IPS-18a (cell line): ENCODE data around the gene NELL1.

Experiments
- H3K27ac ChIP-seq: one replicate; pipeline ENCODE4 v1.5.1; 2013; ENCODE audit warnings: low read length
- H3K27me3 ChIP-seq: one replicate; pipeline ENCODE4 v1.6.1; 2013; ENCODE audit warnings: mild to moderate bottlenecking, low read length; ENCODE audit not compliant: control insufficient read depth, insufficient read depth
- H3K36me3 ChIP-seq: one replicate; pipeline ENCODE4 v1.6.1; 2013; ENCODE audit warnings: low read depth, low read length; ENCODE audit not compliant: control insufficient read depth
- H3K4me1 ChIP-seq: one replicate; pipeline ENCODE4 v1.6.1; 2013; ENCODE audit warnings: low read depth, low read length; ENCODE audit not compliant: control insufficient read depth
- H3K4me3 ChIP-seq: one replicate; pipeline ENCODE4 v1.5.1; 2013; ENCODE audit warnings: low read length
- H3K9ac ChIP-seq: one replicate; pipeline ENCODE4 v1.6.1; 2013; ENCODE audit warnings: mild to moderate bottlenecking, low read length, moderate library complexity
- H3K9me3 ChIP-seq: one replicate; pipeline ENCODE4 v1.6.1; 2013; ENCODE audit warnings: low read depth, low read length; ENCODE audit not compliant: control insufficient read depth

The NELL1 gene

GRCh38 chr11:20876738-20877137, 207.4 kb downstream of the NELL1 start:
- Histone ChIP-seq H3K4me3 (no peak overlapping the region), H3K27me3 (no peaks in the 10 kb centered on the region), H3K27ac (no peak overlapping the region), H3K36me3 (no peaks in the 10 kb centered on the region), H3K9me3 (no peaks in the 10 kb centered on the region), H3K4me1 (peaks cover 26% of the 10 kb centered on the region), H3K9ac (no peak overlapping the region)

GRCh38 chr11:20880094-20880493, 210.7 kb downstream of the NELL1 start:
- H3K36me3 ChIP-seq, result no peaks in the 10 kb centered on the region
- no peak overlapping the region for H3K27ac ChIP-seq
- H3K9ac ChIP-seq, result no peak overlapping the region
- H3K4me1 ChIP-seq, result peaks cover 31% of the 10 kb centered on the region
- no peak overlapping the region for H3K4me3 ChIP-seq
- H3K27me3 ChIP-seq, result no peaks in the 10 kb centered on the region
- H3K9me3 ChIP-seq, result no peaks in the 10 kb centered on the region

GRCh38 chr11:20881328-20882079, 212.1 kb downstream of the NELL1 start:
- Histone ChIP-seq H3K4me1 (peaks cover 25% of the 10 kb centered on the region), H3K9me3 (no peaks in the 10 kb centered on the region), H3K4me3 (no peak overlapping the region), H3K27me3 (no peaks in the 10 kb centered on the region), H3K36me3 (no peaks in the 10 kb centered on the region), H3K9ac (no peak overlapping the region), H3K27ac (no peak overlapping the region)

GRCh38 chr11:20887137-20887536, 217.8 kb downstream of the NELL1 start:
- Histone ChIP-seq H3K27ac (no peak overlapping the region), H3K27me3 (no peaks in the 10 kb centered on the region), H3K4me3 (no peak overlapping the region), H3K36me3 (no peaks in the 10 kb centered on the region), H3K9me3 (no peaks in the 10 kb centered on the region), H3K9ac (no peak overlapping the region), H3K4me1 (peaks cover 2% of the 10 kb centered on the region)

GRCh38 chr11:20894296-20894695, 224.9 kb downstream of the NELL1 start:
- H3K4me1 ChIP-seq, result no peaks in the 10 kb centered on the region

GRCh38 chr11:20909995-20910726, 240.8 kb downstream of the NELL1 start:
- Histone ChIP-seq H3K4me1 (peaks cover 31% of the 10 kb centered on the region), H3K9me3 (no peaks in the 10 kb centered on the region), H3K27me3 (no peaks in the 10 kb centered on the region), H3K9ac (no peak overlapping the region), H3K4me3 (no peak overlapping the region), H3K27ac (no peak overlapping the region), H3K36me3 (no peaks in the 10 kb centered on the region)

More at GRCh38 chr11:20894296-20894695, 224.9 kb downstream of the NELL1 start:
- Histone ChIP-seq H3K9me3 (no peaks in the 10 kb centered on the region), H3K36me3 (no peaks in the 10 kb centered on the region), H3K27me3 (no peaks in the 10 kb centered on the region), H3K4me3 (no peak overlapping the region), H3K9ac (no peak overlapping the region), H3K27ac (no peak overlapping the region)

- Histone ChIP-seq H3K27me3 (no peaks in the 10 kb centered on the region), H3K36me3 (no peaks in the 10 kb centered on the region), H3K9ac (no peak overlapping the region), H3K9me3 (no peaks in the 10 kb centered on the region), H3K27ac (no peak overlapping the region), H3K4me1 (peaks cover 32% of the 10 kb centered on the region), H3K4me3 (no peak overlapping the region)
These were observed 241.3 kb downstream of the NELL1 start for GRCh38 chr11:20910733-20911132.

GRCh38 chr11:20912065-20912821, 242.9 kb downstream of the NELL1 start:
- no peaks in the 10 kb centered on the region for H3K27me3 ChIP-seq
- H3K9me3 ChIP-seq, result no peaks in the 10 kb centered on the region
- H3K27ac ChIP-seq, result no peak overlapping the region
- no peak overlapping the region for H3K9ac ChIP-seq
- H3K4me1 ChIP-seq, result peaks cover 36% of the 10 kb centered on the region
- no peaks in the 10 kb centered on the region for H3K36me3 ChIP-seq
- H3K4me3 ChIP-seq, result peak overlapping the region; percentile 25

- no peaks in the 10 kb centered on the region for H3K27me3 ChIP-seq
- H3K27ac ChIP-seq, result no peak overlapping the region
- H3K4me1 ChIP-seq, result peaks cover 36% of the 10 kb centered on the region
- peak overlapping the region; percentile 25 for H3K4me3 ChIP-seq
- H3K9me3 ChIP-seq, result no peaks in the 10 kb centered on the region
- H3K36me3 ChIP-seq, result no peaks in the 10 kb centered on the region
- H3K9ac ChIP-seq, result no peak overlapping the region
These were observed 243.6 kb downstream of the NELL1 start for GRCh38 chr11:20912922-20913512.

GRCh38 chr11:20917306-20917705, 247.9 kb downstream of the NELL1 start:
- H3K36me3 ChIP-seq, result no peaks in the 10 kb centered on the region
- peaks cover 38% of the 10 kb centered on the region for H3K4me1 ChIP-seq
- H3K4me3 ChIP-seq, result no peak overlapping the region
- H3K27ac ChIP-seq, result no peak overlapping the region
- H3K27me3 ChIP-seq, result no peaks in the 10 kb centered on the region
- H3K9me3 ChIP-seq, result no peaks in the 10 kb centered on the region
- H3K9ac ChIP-seq, result no peak overlapping the region

GRCh38 chr11:20926799-20927540, 257.6 kb downstream of the NELL1 start:
- Histone ChIP-seq H3K9ac (no peak overlapping the region), H3K4me1 (no peaks in the 10 kb centered on the region), H3K27me3 (no peaks in the 10 kb centered on the region), H3K36me3 (no peaks in the 10 kb centered on the region), H3K27ac (no peak overlapping the region), H3K4me3 (no peak overlapping the region), H3K9me3 (no peaks in the 10 kb centered on the region)
